Choroid plexus epithelial cell (primary cell): ENCODE measurements around the gene CLIP3.
"Not testable (repeated sequence)": the region's sequence is repeated elsewhere in the genome, so short reads cannot be mapped to it uniquely, and the experiment has no call there.

Experiments
- DNase-seq: peaks from one replicate; pipeline ENCODE4 v3.0.0-alpha.2; 2010; ENCODE audit warnings: low read depth
- H3K4me3 ChIP-seq: 2 replicates; pipeline ENCODE4 v1.5.1; 2011; ENCODE audit warnings: low read depth, mild to moderate bottlenecking, control low read depth, low read length, moderate library complexity
- CTCF ChIP-seq: conservative IDR thresholded peaks from 2 replicates; pipeline ENCODE4 v1.5.1; 2011; ENCODE audit warnings: low read depth, mild to moderate bottlenecking, control low read depth, inconsistent platforms, low read length, moderate library complexity

CLIP3 gene

GRCh38 chr19:36032251-36033104 is at the start of gene CLIP3:
CLIP3 (minus strand) TSS chr19:36032873; CDS start chr19:36032357, 516 bp downstream.
- TF ChIP-seq CTCF: peak; percentile 11
- DNase-seq: peak; percentile 71
- peak within 1 kb of the TSS; percentile 89 for H3K4me3 ChIP-seq

GRCh38 chr19:36081894-36082293 is 49.2 kb upstream of the CLIP3 start:
- no peak for DNase-seq
- TF ChIP-seq CTCF: no peak
- H3K4me3 ChIP-seq: no peak overlapping the region

- peak; percentile 18 for DNase-seq
- no peak overlapping the region for H3K4me3 ChIP-seq
- TF ChIP-seq CTCF: no peak
Observed at GRCh38 chr19:36081385-36081784, 48.7 kb upstream of the CLIP3 start.

- TF ChIP-seq CTCF: no peak
- DNase-seq: no peak
Observed at GRCh38 chr19:36079389-36079945, 46.8 kb upstream of the CLIP3 start.

GRCh38 chr19:36073121-36073876 is 40.6 kb upstream of the CLIP3 start:
- no peak for DNase-seq
- no peak for TF ChIP-seq CTCF
- H3K4me3 ChIP-seq: no peak overlapping the region

More at GRCh38 chr19:36079389-36079945, 46.8 kb upstream of the CLIP3 start:
- no peak overlapping the region for H3K4me3 ChIP-seq

GRCh38 chr19:36072081-36072480 is 39.4 kb upstream of the CLIP3 start:
- no peak overlapping the region for H3K4me3 ChIP-seq
- TF ChIP-seq CTCF: no peak
- DNase-seq: no peak

- not testable (repeated sequence) for DNase-seq, H3K4me3 ChIP-seq
Observed at GRCh38 chr19:36068810-36069499, 36.3 kb upstream of the CLIP3 start.
